A549 (cell line): ENCODE data around the gene FSTL4. TPM values are rescaled to one million over a fixed set of nuclear protein-coding genes. Genes with fewer than 3 reads are reported as not detected.
A peak's percentile ranks its signal among the peaks of the same experiment; 100 is the strongest.

Experiments used
- ATAC-seq, 2 experiments: fragments of 200-7000 bp in 1 of 2; fragments of >200 bp in 1 of 2; cut with Nextera tagmentation in 1 of 2; cut with Tn5 transposase in 1 of 2; 3 replicates each; pipeline versions ENCODE4 v1.8.0 to v1.9.1; 2018 to 2020; ENCODE audit warnings: mild to moderate bottlenecking in 1 of 2, moderate library complexity in 1 of 2
- CTCF ChIA-PET: fragments of 300-600 bp; sonication (Branson Sonifier 250); formaldehyde crosslinking; extraction: SDS; loops from one replicate; lab custom pipeline; 2021; ENCODE audit warnings: antibody characterized with exemption, inconsistent platforms; lab: Yijun Ruan, JAX
- POLR2A ChIA-PET: fragments of 350-600 bp; formaldehyde crosslinking; extraction: SDS; loops from one replicate; lab custom pipeline; 2021; ENCODE audit warnings: antibody characterized with exemption, inconsistent platforms; lab: Yijun Ruan, JAX
- DNase-seq, 2 experiments: peaks; one replicate each; pipeline versions ENCODE4 v3.0.0 to v3.0.0-alpha.2; 2011 to 2016; ENCODE audit warnings: low read depth in 1 of 2, low spot score in 1 of 2
- FAIRE-seq: peaks from 2 replicates; lab custom pipeline; 2011; peaks lifted over from hg19 to GRCh38; lab: Jason Lieb, UNC
- H3K27ac ChIP-seq, 2 experiments: fragments of >200 bp; sonication (Bioruptor Twin); formaldehyde crosslinking; 3 replicates each; pipeline ENCODE4 v1.5.1; 2016 to 2017
- H3K4me1 ChIP-seq: fragments of >200 bp; sonication (Bioruptor Twin); formaldehyde crosslinking; 3 replicates; pipeline ENCODE4 v1.6.1; 2016
- H3K4me2 ChIP-seq: fragments of >200 bp; sonication (Bioruptor Twin); formaldehyde crosslinking; 3 replicates; pipeline ENCODE4 v1.6.1; 2016
- H3K4me3 ChIP-seq: fragments of >200 bp; sonication (Bioruptor Twin); formaldehyde crosslinking; 3 replicates; pipeline ENCODE4 v1.5.1; 2016
- H3K9me3 ChIP-seq: fragments of >200 bp; sonication (Bioruptor Twin); formaldehyde crosslinking; 3 replicates; pipeline ENCODE4 v1.6.1; 2016
- CBX2 ChIP-seq: fragments of 200-600 bp; sonication (generic); IDR thresholded peaks from 2 replicates; pipeline ENCODE4 v1.6.1; 2016; ENCODE audit warnings: low read depth, mild to moderate bottlenecking, borderline replicate concordance
- CBX8 ChIP-seq: fragments of 200-600 bp; sonication (generic); IDR thresholded peaks from 2 replicates; pipeline ENCODE4 v1.6.1; 2016
- CEBPB ChIP-seq, 2 experiments: fragments of >200 bp in 1 of 2; sonication (Bioruptor Twin) in 1 of 2; formaldehyde crosslinking in 1 of 2; IDR thresholded peaks; 2 replicates each; pipeline ENCODE4 v1.6.1; 2012 to 2016
- CHD2 ChIP-seq: fragments of 150-350 bp; IDR thresholded peaks from 2 replicates; pipeline ENCODE4 v1.6.1; 2014; ENCODE audit warnings: low read length; ENCODE audit not compliant: partially characterized antibody
- EHF ChIP-seq: fragments of 250-450 bp; sonication (Bioruptor Pico); IDR thresholded peaks from 2 replicates; pipeline ENCODE4 v1.5.0; 2020; ENCODE audit warnings: mild to moderate bottlenecking
- EHMT2 ChIP-seq: fragments of 200-600 bp; sonication (generic); IDR thresholded peaks from 2 replicates; pipeline ENCODE4 v1.6.1; 2016; ENCODE audit warnings: antibody characterized with exemption, low read depth, mild to moderate bottlenecking, moderate library complexity
- EP300 ChIP-seq, 2 experiments: fragments of >200 bp; sonication (Bioruptor Twin); formaldehyde crosslinking; IDR thresholded peaks; 2 replicates in 1 of 2; 3 replicates in 1 of 2; pipeline ENCODE4 v1.6.1; 2016 to 2017
- FOXS1 ChIP-seq: fragments of 250-450 bp; sonication (Bioruptor Pico); IDR thresholded peaks from 2 replicates; pipeline ENCODE4 v1.5.0; 2020; ENCODE audit warnings: mild to moderate bottlenecking, moderate library complexity
- GATA3 ChIP-seq: IDR thresholded peaks from 2 replicates; pipeline ENCODE4 v1.6.1; 2012; ENCODE audit warnings: borderline replicate concordance
- HDAC2 ChIP-seq: fragments of 200-600 bp; sonication (generic); IDR thresholded peaks from 2 replicates; pipeline ENCODE4 v1.6.1; 2016
- HOXB5 ChIP-seq: fragments of 250-450 bp; sonication (Bioruptor Pico); IDR thresholded peaks from 2 replicates; pipeline ENCODE4 v1.5.0; 2020; ENCODE audit warnings: mild to moderate bottlenecking, moderate library complexity
- JUN ChIP-seq, 2 experiments: fragments of >200 bp; sonication (Bioruptor Twin); formaldehyde crosslinking; IDR thresholded peaks; 2 replicates in 1 of 2; 3 replicates in 1 of 2; pipeline ENCODE4 v1.6.1; 2016 to 2017
- KDM1A ChIP-seq: fragments of 200-600 bp; sonication (generic); IDR thresholded peaks from 2 replicates; pipeline ENCODE4 v1.6.1; 2016; ENCODE audit warnings: low read depth, mild to moderate bottlenecking
- MYC ChIP-seq: IDR thresholded peaks from 2 replicates; pipeline ENCODE4 v1.6.1; 2012; ENCODE audit warnings: mild to moderate bottlenecking, inconsistent platforms, low read length, improper control_type of control experiment, borderline replicate concordance
- PHF8 ChIP-seq: fragments of 200-600 bp; sonication (generic); IDR thresholded peaks from 2 replicates; pipeline ENCODE4 v1.6.1; 2016; ENCODE audit warnings: low read depth, mild to moderate bottlenecking, antibody characterized with exemption, moderate library complexity, borderline replicate concordance
- POLR2AphosphoS2 ChIP-seq: conservative IDR thresholded peaks from 2 replicates; pipeline ENCODE4 v1.6.1; 2012; ENCODE audit warnings: low read length, improper control_type of control experiment, inconsistent platforms
- RAD21 ChIP-seq, 2 experiments: fragments of >200 bp in 1 of 2; sonication (Bioruptor Twin) in 1 of 2; formaldehyde crosslinking in 1 of 2; IDR thresholded peaks in 1 of 2; conservative IDR thresholded peaks in 1 of 2; 2 replicates in 1 of 2; 3 replicates in 1 of 2; pipeline ENCODE4 v1.6.1; 2012 to 2018; ENCODE audit warnings: inconsistent platforms in 1 of 2
- RARB ChIP-seq: fragments of 250-450 bp; sonication (Bioruptor Pico); IDR thresholded peaks from 2 replicates; pipeline ENCODE4 v1.8.0; 2021; ENCODE audit warnings: mild to moderate bottlenecking, moderate library complexity
- RCOR1 ChIP-seq: fragments of 150-350 bp; IDR thresholded peaks from 2 replicates; pipeline ENCODE4 v1.6.1; 2014; ENCODE audit warnings: antibody characterized with exemption, low read length, low read depth
- RFX5 ChIP-seq: fragments of 450-650 bp; IDR thresholded peaks from 2 replicates; pipeline ENCODE4 v1.7.1; 2014; ENCODE audit warnings: antibody characterized with exemption, mild to moderate bottlenecking, moderate library complexity
- RNF2 ChIP-seq: fragments of 200-600 bp; sonication (generic); IDR thresholded peaks from 2 replicates; pipeline ENCODE4 v1.6.1; 2016; ENCODE audit warnings: low read depth, mild to moderate bottlenecking, antibody characterized with exemption, moderate library complexity, borderline replicate concordance
- SMC3 ChIP-seq: fragments of >200 bp; sonication (Bioruptor Twin); formaldehyde crosslinking; IDR thresholded peaks from 3 replicates; pipeline ENCODE4 v1.6.1; 2018; ENCODE audit warnings: inconsistent platforms
- TFCP2L1 ChIP-seq: fragments of 250-450 bp; sonication (Bioruptor Pico); IDR thresholded peaks from 2 replicates; pipeline ENCODE4 v1.5.0; 2021; ENCODE audit warnings: mild to moderate bottlenecking
- TP53 ChIP-seq: fragments of 250-450 bp; sonication (Bioruptor Pico); IDR thresholded peaks from 2 replicates; pipeline ENCODE4 v1.5.0; 2021; ENCODE audit warnings: mild to moderate bottlenecking, moderate library complexity
- ZC3H11A ChIP-seq: fragments of 450-650 bp; IDR thresholded peaks from 2 replicates; pipeline ENCODE4 v1.6.1; 2014; ENCODE audit warnings: antibody characterized with exemption, mild to moderate bottlenecking
- ZFP36 ChIP-seq: fragments of 450-650 bp; IDR thresholded peaks from 2 replicates; pipeline ENCODE4 v1.6.1; 2014; ENCODE audit warnings: borderline replicate concordance; ENCODE audit not compliant: partially characterized antibody
- ZNF302 ChIP-seq: fragments of 250-450 bp; sonication (Bioruptor Pico); IDR thresholded peaks from 2 replicates; pipeline ENCODE4 v1.9.0; 2021; ENCODE audit warnings: inconsistent platforms, mild to moderate bottlenecking, moderate library complexity
- ZSCAN20 ChIP-seq: fragments of 250-450 bp; sonication (Bioruptor Pico); IDR thresholded peaks from 2 replicates; pipeline ENCODE4 v1.8.0; 2022; ENCODE audit warnings: mild to moderate bottlenecking, moderate library complexity
- WGBS: methylation state at CpG from one replicate; pipeline ENCODE4 v1.1.6; 2017; ENCODE audit errors: missing lambda C conversion rate; 5-methylcytosine and 5-hydroxymethylcytosine counted together
- polyA plus RNA-seq, 4 experiments: library from polyadenylated mRNA; depleted of rRNA in 3 of 4; stranded (reverse); fragments of >200 nt; fragmentation: RNase III in 1 of 4; extraction: RNeasy Plus Mini Kit Qiagen cat#74134 plus additional on column Dnase treatment in 1 of 4; gene quantifications; 2 replicates in 3 of 4; 3 replicates in 1 of 4; pipeline ENCODE4 v1.2.3, GENCODE V29; 2011 to 2017
- TF ChIP-seq, protein P1 (sequence below): fragments of 250-450 bp; sonication (Bioruptor Pico); IDR thresholded peaks from 2 replicates; pipeline ENCODE4 v1.5.0; 2020; ENCODE audit warnings: low read depth, mild to moderate bottlenecking, moderate library complexity
- TF ChIP-seq, protein P2 (sequence below): fragments of >200 bp; sonication (Bioruptor Twin); formaldehyde crosslinking; IDR thresholded peaks from 2 replicates; pipeline ENCODE4 v1.6.1; 2016
- TF ChIP-seq, protein P3 (sequence below): fragments of 450-650 bp; IDR thresholded peaks from 2 replicates; pipeline ENCODE4 v1.6.1; 2014; ENCODE audit warnings: antibody characterized with exemption
- TF ChIP-seq, protein P4 (sequence below): IDR thresholded peaks from 2 replicates; pipeline ENCODE4 v1.6.1; 2012

The FSTL4 gene
- polyA plus RNA-seq, 2 of the 4 experiments (the other 2 are of a cell fraction), result 1.6 to 1.8 TPM

DNA sequence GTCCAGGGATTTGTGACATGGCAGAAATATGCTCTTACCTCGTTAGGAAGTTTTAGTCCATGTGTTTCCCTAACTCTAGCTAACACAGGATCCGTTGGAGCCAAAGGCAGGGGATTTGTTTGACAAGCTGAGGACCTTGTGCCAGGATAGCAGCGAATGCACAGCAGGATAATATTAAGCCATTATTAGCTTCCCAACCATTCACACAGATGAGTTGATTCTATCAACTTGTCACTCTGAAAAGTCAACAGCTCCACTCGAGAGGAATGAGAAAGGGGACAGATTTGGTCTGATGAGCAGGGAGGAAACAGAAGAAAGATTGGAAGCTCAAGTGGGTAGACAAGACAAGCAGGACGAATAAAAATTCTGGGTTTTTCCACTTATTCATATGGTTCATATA is 106.2 kb downstream of the FSTL4 start:
- no peak for TF ChIP-seq POLR2AphosphoS2
- TF ChIP-seq PHF8, result no peak
- no peak for TF ChIP-seq ZFP36
- TF ChIP-seq CEBPB (IDR thresholded peaks at IDR 0.05), result no peak
- TF ChIP-seq FOXS1 (CRISPR knock-in tag), result no peak
- no peak for TF ChIP-seq ZSCAN20
- TF ChIP-seq, protein P1, sequence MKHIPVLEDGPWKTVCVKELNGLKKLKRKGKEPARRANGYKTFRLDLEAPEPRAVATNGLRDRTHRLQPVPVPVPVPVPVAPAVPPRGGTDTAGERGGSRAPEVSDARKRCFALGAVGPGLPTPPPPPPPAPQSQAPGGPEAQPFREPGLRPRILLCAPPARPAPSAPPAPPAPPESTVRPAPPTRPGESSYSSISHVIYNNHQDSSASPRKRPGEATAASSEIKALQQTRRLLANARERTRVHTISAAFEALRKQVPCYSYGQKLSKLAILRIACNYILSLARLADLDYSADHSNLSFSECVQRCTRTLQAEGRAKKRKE, result no peak
- TF ChIP-seq RFX5, result no peak
- TF ChIP-seq, protein P2, sequence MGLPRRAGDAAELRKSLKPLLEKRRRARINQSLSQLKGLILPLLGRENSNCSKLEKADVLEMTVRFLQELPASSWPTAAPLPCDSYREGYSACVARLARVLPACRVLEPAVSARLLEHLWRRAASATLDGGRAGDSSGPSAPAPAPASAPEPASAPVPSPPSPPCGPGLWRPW, result no peak
- TF ChIP-seq TFCP2L1 (CRISPR knock-in tag), result no peak
- no peak for TF ChIP-seq EHMT2
- no peak for TF ChIP-seq CBX2
- TF ChIP-seq HOXB5 (CRISPR knock-in tag), result no peak
- no peak for TF ChIP-seq RNF2
- TF ChIP-seq SMC3, result no peak
- TF ChIP-seq KDM1A, result no peak
- no peak for TF ChIP-seq GATA3
- WGBS, result 51% methylated on average over 5 of the region's 5 CpGs
- ChIA-PET POLR2A (no interaction called here), CTCF (no interaction called here)
- ATAC-seq (no peak), FAIRE-seq (no peak), DNase-seq (no peak)
- Histone ChIP-seq H3K9me3 (no peaks in the 10 kb centered on the region), H3K27ac (no peak overlapping the region), H3K4me3 (no peak overlapping the region), H3K4me2 (peak overlapping the region; percentile 37), H3K4me1 (peaks cover 9% of the 10 kb centered on the region)

DNA sequence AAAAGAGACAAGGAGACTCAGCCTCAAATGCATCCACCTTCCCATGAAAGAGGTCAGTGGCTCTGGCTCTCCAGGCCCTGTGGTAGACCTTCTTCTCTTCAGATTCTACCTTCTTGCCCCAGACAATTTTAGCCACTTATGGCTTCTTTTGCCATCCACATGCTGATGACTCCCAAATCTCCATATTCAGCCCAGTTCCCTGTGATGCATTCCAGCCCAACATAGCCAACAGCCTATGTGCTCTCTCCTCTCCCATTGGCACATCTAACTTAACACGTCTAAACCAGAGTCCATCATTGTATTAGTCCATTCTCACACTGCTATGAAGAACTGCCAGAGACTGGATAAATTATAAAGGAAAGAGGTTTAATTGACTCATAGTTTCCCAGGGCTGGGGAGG is 108.8 kb downstream of the FSTL4 start:
- Histone ChIP-seq H3K4me1 (peaks cover 9% of the 10 kb centered on the region), H3K9me3 (no peaks in the 10 kb centered on the region)
- TF ChIP-seq CHD2, result no peak
- TF ChIP-seq HDAC2, result no peak
- no peak for TF ChIP-seq ZSCAN20
- no peak for TF ChIP-seq POLR2AphosphoS2
- TF ChIP-seq RFX5, result no peak
- TF ChIP-seq EHF (CRISPR knock-in tag), result no peak
- TF ChIP-seq CBX8, result no peak
- TF ChIP-seq, protein P3, sequence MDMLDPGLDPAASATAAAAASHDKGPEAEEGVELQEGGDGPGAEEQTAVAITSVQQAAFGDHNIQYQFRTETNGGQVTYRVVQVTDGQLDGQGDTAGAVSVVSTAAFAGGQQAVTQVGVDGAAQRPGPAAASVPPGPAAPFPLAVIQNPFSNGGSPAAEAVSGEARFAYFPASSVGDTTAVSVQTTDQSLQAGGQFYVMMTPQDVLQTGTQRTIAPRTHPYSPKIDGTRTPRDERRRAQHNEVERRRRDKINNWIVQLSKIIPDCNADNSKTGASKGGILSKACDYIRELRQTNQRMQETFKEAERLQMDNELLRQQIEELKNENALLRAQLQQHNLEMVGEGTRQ, result no peak
- no peak for TF ChIP-seq TFCP2L1 (CRISPR knock-in tag)
- TF ChIP-seq RAD21 (conservative IDR thresholded peaks at IDR 0.05 in 1 of 2, IDR thresholded peaks at IDR 0.05 in 1 of 2), result no peak
- no peak for TF ChIP-seq ZNF302 (CRISPR knock-in tag)
- no peak for TF ChIP-seq TP53
- TF ChIP-seq RCOR1, result no peak
- TF ChIP-seq RARB (CRISPR knock-in tag), result no peak
- TF ChIP-seq ZC3H11A, result no peak
- no peak for TF ChIP-seq PHF8
- no peak for TF ChIP-seq JUN (IDR thresholded peaks at IDR 0.05)
- TF ChIP-seq MYC, result no peak
- no peak for TF ChIP-seq EP300 (IDR thresholded peaks at IDR 0.05)
- TF ChIP-seq, protein P4, sequence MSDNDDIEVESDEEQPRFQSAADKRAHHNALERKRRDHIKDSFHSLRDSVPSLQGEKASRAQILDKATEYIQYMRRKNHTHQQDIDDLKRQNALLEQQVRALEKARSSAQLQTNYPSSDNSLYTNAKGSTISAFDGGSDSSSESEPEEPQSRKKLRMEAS, result no peak
- TF ChIP-seq, all 56 proteins: peak for 0
- Histone ChIP-seq H3K27ac (no peak overlapping the region), H3K4me3 (no peak overlapping the region), H3K4me2 (no peak overlapping the region)
- ChIA-PET CTCF (no interaction called here), POLR2A (no interaction called here)
- ATAC-seq, result no peak
- WGBS, result 94% methylated on average over 1 of the region's 1 CpG
- DNase-seq, result no peak
- no peak for FAIRE-seq
